ENCODE measurements around the gene CLN3.

DNA sequence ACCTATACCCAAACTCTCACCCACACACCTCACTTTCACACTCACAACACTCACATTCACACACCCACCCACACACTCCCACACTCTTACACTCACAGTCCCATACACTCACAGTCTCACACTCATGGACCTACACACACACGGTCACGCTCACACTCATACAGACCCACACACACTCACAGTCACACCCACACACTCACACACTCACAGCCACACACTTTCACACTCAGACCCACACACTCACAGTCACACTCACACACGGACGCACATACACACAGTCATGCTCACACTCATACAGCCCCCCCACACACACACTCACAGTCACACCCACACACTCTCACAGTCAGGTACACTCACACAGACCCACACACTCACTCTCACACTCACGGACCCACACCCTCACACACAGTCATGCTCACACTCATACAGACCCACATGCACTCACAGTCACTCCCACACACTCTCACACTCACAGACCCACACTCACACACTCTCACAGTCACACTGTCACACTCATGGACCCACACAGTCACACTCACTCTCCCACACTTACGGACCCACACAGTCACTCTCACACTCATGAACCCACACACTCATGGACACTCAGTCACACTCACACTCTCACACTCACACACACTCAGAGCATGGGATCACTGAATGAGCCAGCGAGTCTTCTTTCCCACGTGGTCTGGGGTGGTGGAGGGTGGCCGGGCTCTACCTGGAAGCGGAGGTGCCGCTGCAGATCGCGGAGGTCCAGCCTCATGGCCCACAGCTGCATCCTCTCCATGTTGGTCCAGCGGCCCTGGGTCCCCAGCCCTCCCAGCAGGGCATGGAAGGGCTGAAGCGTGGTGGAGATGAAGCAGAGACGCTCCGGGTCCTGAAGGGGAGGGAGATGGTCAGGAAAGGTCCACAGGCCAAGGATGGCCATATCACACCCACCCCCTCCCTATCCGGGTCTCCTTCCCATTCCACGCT lies 9.7 kb upstream of the CLN3 start:
- TF ChIP-seq, protein P1, sequence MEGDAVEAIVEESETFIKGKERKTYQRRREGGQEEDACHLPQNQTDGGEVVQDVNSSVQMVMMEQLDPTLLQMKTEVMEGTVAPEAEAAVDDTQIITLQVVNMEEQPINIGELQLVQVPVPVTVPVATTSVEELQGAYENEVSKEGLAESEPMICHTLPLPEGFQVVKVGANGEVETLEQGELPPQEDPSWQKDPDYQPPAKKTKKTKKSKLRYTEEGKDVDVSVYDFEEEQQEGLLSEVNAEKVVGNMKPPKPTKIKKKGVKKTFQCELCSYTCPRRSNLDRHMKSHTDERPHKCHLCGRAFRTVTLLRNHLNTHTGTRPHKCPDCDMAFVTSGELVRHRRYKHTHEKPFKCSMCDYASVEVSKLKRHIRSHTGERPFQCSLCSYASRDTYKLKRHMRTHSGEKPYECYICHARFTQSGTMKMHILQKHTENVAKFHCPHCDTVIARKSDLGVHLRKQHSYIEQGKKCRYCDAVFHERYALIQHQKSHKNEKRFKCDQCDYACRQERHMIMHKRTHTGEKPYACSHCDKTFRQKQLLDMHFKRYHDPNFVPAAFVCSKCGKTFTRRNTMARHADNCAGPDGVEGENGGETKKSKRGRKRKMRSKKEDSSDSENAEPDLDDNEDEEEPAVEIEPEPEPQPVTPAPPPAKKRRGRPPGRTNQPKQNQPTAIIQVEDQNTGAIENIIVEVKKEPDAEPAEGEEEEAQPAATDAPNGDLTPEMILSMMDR (IDR thresholded peaks at IDR 0.05): no peak
- no peak for TF ChIP-seq POLR2A (IDR thresholded peaks at IDR 0.05)

Measured in adrenal gland (tissue), 5 donors.